Measurements from ENCODE around the gene NXNL1. TPM values are rescaled to one million over a fixed set of nuclear protein-coding genes. Genes with fewer than 3 reads are reported as not detected.

Gene NXNL1
- total and polyA plus RNA-seq, 2 of the 4 experiments (the other 2 are of a cell fraction): not detected

GRCh38 chr19:17503240-17503639, 42.5 kb upstream of the NXNL1 start:
- H4K8ac ChIP-seq (ENCODE audit: low read depth in 2 of 2, low read length in 2 of 2): no peak overlapping the region
- H3K14ac ChIP-seq (replicated peaks; ENCODE audit: low read depth, low read length): no peak overlapping the region
- no peak overlapping the region for H2BK15ac ChIP-seq (ENCODE audit: low read depth, low read length)
- no peak overlapping the region for H3K18ac ChIP-seq (ENCODE audit: low read depth, low read length)
- BruUV-seq (replicated peaks): no TSS peak
- H2BK5ac ChIP-seq (ENCODE audit: low read depth, low read length, poor library complexity, severe bottlenecking): no peak overlapping the region
- H3K27ac ChIP-seq (ENCODE audit: insufficient read depth, low read length): no peak overlapping the region
- ATAC-seq (ENCODE audit: low read depth): no peak
- TF ChIP-seq RFX5 (IDR thresholded peaks at IDR 0.05; ENCODE audit: low read depth, low read length) (no peak), MAZ (IDR thresholded peaks at IDR 0.05; ENCODE audit: borderline replicate concordance, low read depth, low read length) (no peak)
- peaks cover 16% of the 10 kb centered on the region for H3K4me1 ChIP-seq (ENCODE audit: control insufficient read depth, insufficient read depth, low read length)
- H3K79me1 ChIP-seq (ENCODE audit: low read depth in 1 of 2, low read length in 2 of 2): peaks cover 19 to 68% of the 10 kb centered on the region in 2 experiments
- H3K56ac ChIP-seq (ENCODE audit: extremely low read depth, insufficient read depth, low read length): no peak overlapping the region
- H3K4me3 ChIP-seq (ENCODE audit: insufficient read depth, low read depth, low read length): no peak overlapping the region
- no peak overlapping the region for H2BK20ac ChIP-seq (ENCODE audit: low read depth, low read length)
- H3K4me2 ChIP-seq (ENCODE audit: low read depth, low read length): no peak overlapping the region
- peaks cover 25% of the 10 kb centered on the region for H3K36me3 ChIP-seq (ENCODE audit: control insufficient read depth, insufficient read depth, low read length)
- CTCF ChIA-PET: interaction anchor here (0.6 kb wide), 1 partner anchor 526 kb away, joined by 3 read pairs; no protein-coding TSS in a partner anchor
- in situ Hi-C loops (cut with MboI; ENCODE audit: low sequenced_read_pairs): no loop called here
- DNase-seq: no peak
- no peak overlapping the region for H2AK9ac ChIP-seq (replicated peaks; ENCODE audit: low read depth, low read length, poor library complexity)
- no peak overlapping the region for H3K4ac ChIP-seq (ENCODE audit: low read depth, low read length)
- no peak overlapping the region for H2AK5ac ChIP-seq (ENCODE audit: low read depth, low read length)
- no peak overlapping the region for H3K23ac ChIP-seq (ENCODE audit: low read depth, low read length)
- H3K9me3 ChIP-seq (ENCODE audit: control insufficient read depth, insufficient read depth, low read length): no peaks in the 10 kb centered on the region
- H4K5ac ChIP-seq (ENCODE audit: low read depth, low read length): no peak overlapping the region
- no peaks in the 10 kb centered on the region for H3K27me3 ChIP-seq (ENCODE audit: control insufficient read depth, insufficient read depth, low read length)
- no peak overlapping the region for H2AFZ ChIP-seq (replicated peaks; ENCODE audit: low read length, poor library complexity)
- WGBS, 2 experiments (ENCODE audit: extremely low coverage in 2 of 2, insufficient read length in 1 of 2): 100% methylated on average over 1 of the region's 6 CpGs; no CpG with 5 or more reads in 1 of the 2 experiments
- H4K91ac ChIP-seq (ENCODE audit: insufficient read depth, low read depth, low read length): no peak overlapping the region
- no peak overlapping the region for H3K9ac ChIP-seq (ENCODE audit: low read depth, low read length)
- peaks cover 13% of the 10 kb centered on the region for H3K9me1 ChIP-seq (ENCODE audit: insufficient read depth, low read length)
- intact Hi-C loops (cut with micrococcal nuclease): no loop called here
- no peak overlapping the region for H2BK120ac ChIP-seq (ENCODE audit: low read depth, low read length)
- dilution Hi-C loops (cut with HindIII; ENCODE audit: low sequenced_read_pairs, unreplicated experiment): no loop called here
- POLR2A ChIA-PET (ENCODE audit: unreplicated experiment): no interaction called here
- peaks cover 19% of the 10 kb centered on the region for H4K20me1 ChIP-seq (ENCODE audit: insufficient read depth, low read length)

Measured in IMR-90 (cell line).